ENCODE data around the gene NRL.

Gene NRL

GRCh38 chr14:24114532-24115421 is at the start of gene NRL, which contains the start of gene DCAF11:
Gene NRL (minus strand): TSS chr14:24114949. CDS start chr14:24082848, 32,101 bp downstream.
Gene DCAF11 (plus strand): TSS chr14:24114777. CDS start chr14:24115595, 818 bp downstream.
- peak; percentile 99 for DNase-seq (ENCODE audit: low spot score)

GRCh38 chr14:24162093-24162492 is 47.3 kb upstream of the NRL start:
- DNase-seq (ENCODE audit: low spot score): no peak

DNA sequence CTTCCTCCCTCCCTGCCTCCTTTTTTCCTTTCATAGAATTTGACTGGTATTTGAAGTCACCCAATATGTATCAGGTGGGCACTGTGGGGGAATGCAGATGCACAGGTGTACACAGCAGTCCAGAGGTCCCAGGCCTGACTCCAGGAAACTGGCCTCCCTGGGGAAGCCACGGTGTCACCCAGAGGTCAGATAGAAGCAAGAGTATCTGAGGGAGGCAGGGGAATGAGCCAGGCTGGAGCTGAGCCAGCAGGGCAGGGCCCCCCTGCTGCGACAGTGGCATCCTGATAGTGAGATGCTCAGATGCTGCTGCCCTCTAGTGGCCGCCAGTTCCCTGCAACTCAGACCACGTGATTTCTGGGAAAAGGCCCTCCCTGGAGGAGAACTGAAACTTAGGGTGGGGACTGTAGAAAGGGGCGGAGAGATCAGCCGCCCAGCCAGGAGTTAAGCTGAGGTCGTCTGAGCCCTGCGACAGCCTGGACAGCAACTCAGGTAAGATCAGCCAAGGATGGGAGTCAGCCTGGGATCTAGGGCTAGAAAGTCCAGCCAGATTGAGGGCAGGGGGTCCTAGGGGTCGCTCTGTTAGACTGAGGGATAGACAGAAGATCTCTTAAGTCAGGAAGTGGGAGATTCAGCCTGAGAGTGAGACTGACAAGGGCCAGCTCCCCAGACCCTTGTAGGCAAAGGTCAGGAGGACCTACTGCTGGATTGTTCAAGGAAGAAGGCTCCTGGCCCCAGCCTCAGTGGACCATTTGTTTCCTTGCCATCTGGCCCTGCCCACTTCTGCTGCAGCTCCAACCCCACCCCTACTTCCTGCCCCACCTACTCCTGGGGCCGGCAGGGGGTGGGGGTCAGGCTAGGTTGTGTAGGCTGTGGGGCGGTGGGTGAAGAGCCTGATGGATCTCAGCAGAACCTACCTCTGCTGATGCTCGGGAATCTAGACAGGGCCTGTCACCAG is 46.4 kb upstream of the NRL start, which contains the start of gene IRF9:
Gene IRF9, plus strand, starts transcription at position 416 of the 955 bp plus-strand sequence. CDS start 880 bp downstream, outside the sequence.
- DNase-seq (ENCODE audit: low spot score): peak; percentile 97

DNA sequence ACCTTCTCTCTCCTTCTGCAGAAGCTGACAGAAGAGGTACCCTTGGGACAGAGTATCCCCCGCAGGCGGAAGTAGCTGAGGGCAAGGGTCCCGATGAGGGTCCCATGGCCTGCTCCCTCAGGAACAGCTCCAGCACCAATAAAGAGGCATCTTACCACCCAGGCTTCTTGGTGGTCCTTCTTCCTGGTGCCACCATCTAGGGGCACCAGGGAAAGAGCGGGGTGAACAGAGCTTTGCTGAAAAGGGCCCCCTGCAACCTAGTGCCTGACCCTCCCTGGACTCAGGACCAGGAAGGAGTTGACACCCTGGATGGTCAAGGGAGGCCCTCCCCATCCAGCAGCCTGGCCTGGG is 45.7 kb upstream of the NRL start:
- no peak for DNase-seq (ENCODE audit: low spot score)

DNA sequence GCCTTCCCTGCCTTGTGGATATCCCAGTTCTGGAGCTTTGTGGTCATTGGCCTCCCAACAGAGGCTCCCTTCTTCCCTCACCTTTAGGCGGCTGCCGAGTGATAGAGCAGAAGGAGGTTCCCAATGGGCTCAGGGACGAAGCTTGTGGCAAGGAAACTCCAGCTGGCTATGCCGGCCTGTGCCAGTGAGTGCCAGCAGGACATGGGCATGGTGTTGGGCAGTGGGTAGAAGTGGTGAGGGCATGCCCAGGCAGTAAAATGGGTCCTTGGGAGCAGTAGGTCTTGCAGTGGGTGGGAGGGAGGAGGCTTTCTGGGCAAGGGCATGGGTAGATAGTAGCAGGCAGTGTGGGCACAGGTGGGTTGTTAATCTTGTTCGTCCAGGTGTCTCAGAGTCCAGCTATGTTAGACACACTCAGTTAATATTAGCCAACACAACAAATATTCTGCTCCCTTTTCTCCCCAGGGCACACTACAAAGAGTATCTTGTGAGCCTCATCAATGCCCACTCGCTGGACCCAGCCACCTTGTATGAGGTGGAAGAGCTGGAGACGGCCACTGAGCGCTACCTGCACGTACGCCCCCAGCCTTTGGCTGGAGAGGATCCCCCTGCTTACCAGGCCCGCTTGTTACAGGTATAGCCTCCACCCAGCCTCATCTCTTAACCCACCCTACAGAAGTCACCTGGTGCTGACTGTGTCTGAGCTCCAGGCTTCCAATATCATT is 45.2 kb upstream of the NRL start:
- DNase-seq (ENCODE audit: low spot score): no peak

GRCh38 chr14:24157331-24157730 is 42.6 kb upstream of the NRL start:
- no peak for DNase-seq (ENCODE audit: low spot score)

- no peak for DNase-seq (ENCODE audit: low spot score)
Measured at GRCh38 chr14:24156840-24157239, 42.1 kb upstream of the NRL start.

DNA sequence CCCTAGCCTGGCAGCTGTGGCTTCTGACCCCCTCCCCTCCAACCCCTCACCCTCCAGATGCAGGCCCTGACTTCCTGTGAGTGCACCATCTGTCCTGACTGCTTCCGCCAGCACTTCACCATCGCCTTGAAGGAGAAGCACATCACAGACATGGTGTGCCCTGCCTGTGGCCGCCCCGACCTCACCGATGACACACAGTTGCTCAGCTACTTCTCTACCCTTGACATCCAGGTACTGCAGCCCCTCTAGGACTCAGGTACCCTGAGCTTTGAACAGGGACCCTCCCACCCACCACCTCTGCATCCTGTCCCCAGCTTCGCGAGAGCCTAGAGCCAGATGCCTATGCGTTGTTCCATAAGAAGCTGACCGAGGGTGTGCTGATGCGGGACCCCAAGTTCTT is 40.4 kb upstream of the NRL start:
- no peak for DNase-seq (ENCODE audit: low spot score)

DNA sequence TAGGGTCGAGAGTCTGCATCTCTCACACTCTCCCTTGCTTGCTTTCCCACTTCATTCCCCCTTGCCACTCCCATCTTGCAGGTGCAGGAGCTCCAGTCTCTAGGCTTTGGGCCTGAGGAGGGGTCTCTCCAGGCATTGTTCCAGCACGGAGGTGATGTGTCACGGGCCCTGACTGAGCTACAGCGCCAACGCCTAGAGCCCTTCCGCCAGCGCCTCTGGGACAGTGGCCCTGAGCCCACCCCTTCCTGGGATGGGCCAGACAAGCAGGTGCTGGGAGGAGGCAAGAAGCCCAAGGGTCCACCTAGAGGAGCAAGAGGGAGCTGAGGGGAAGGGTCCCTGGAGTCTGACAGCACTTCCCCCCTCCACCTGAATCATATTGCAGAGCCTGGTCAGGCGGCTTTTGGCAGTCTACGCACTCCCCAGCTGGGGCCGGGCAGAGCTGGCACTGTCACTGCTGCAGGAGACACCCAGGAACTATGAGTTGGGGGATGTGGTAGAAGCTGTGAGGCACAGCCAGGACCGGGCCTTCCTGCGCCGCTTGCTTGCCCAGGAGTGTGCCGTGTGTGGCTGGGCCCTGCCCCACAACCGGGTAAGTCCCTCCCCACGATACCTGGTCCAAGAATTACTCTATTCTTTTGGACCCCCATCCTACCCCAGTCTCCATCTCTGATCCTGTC is 36.8 kb upstream of the NRL start:
- no peak for DNase-seq (ENCODE audit: low spot score)

DNA sequence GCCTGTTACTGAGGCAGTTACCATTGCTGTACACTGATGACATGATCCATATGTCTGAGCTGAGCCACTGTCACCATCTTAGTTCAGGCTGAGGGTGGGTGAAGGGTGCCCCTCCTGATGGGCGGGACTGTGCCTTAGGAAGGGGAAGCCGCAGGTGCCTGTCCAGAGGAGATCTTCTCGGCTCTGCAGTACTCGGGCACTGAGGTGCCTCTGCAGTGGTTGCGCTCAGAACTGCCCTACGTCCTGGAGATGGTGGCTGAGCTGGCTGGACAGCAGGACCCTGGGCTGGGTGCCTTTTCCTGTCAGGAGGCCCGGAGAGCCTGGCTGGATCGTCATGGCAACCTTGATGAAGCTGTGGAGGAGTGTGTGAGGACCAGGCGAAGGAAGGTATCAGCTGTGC is 36.2 kb upstream of the NRL start:
- DNase-seq (ENCODE audit: low spot score): no peak

GRCh38 chr14:24150567-24150966 is 35.8 kb upstream of the NRL start:
- no peak for DNase-seq (ENCODE audit: low spot score)

- DNase-seq (ENCODE audit: low spot score): no peak
Measured at GRCh38 chr14:24150061-24150460, 35.3 kb upstream of the NRL start.

- no peak for DNase-seq (ENCODE audit: low spot score)
Measured at GRCh38 chr14:24149302-24149969, 34.7 kb upstream of the NRL start.

DNA sequence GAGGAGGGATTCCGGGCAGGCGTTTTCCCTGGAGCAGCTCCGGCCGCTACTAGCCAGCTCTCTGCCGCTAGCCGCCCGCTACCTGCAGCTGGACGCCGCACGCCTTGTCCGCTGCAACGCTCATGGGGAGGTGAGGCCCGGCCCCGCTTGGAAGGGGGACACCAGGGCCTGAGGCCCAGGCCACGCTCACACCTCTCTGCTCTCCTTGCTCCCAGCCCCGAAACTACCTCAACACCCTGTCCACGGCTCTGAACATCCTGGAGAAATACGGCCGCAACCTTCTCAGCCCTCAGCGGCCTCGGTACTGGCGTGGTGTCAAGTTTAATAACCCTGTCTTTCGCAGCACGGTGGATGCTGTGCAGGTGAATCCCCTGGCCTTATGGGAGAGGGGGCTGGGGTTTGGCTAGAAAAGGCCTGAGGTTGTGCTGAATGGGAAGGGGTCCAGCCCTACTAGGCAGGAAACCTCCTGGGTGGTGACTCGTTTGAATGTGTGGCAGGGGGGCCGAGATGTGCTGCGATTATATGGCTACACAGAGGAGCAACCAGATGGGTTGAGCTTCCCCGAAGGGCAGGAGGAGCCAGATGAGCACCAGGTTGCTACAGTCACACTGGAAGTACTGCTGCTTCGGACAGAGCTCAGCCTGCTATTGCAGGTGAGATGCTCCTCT is 33.1 kb upstream of the NRL start:
- DNase-seq (ENCODE audit: low spot score): no peak

- DNase-seq (ENCODE audit: low spot score): peak; percentile 96
Measured at GRCh38 chr14:24146978-24147760, 32.4 kb upstream of the NRL start, which contains the start of gene RNF31. Gene RNF31 (plus strand): TSS chr14:24147498. CDS start chr14:24147699, 201 bp downstream.

DNA sequence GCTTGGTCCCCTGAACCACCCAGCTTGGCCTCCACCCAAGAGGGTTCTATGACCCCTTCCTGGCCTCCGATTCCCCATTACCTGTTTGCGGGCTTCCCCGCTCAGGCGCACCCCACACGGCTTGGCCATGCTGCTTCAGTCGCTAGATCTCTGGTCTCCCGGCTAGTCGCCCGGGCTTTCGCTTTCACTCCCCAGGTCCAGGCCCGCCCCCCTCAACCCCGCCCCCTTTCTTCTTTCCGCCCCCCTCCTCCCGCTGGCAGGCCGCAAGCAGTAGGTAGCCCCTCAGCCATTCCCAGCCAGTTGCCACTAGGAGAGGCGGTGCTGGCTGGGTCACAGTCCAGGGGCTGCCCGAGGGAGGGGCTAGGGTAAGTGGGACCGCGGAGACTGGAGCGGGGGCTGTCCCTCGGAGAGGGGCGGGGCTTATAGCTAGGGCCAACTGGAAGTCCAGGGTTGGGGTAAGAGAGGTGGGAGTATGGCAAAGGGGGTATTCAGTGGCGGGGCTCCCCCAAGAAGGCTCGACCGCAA is 31.8 kb upstream of the NRL start, which contains the start of gene PSME2:
Gene PSME2, minus strand, starts transcription at position 158 of the 525 bp plus-strand sequence. Its CDS starts 29 bp downstream, at position 129.
- peak; percentile 98 for DNase-seq (ENCODE audit: low spot score)

DNA sequence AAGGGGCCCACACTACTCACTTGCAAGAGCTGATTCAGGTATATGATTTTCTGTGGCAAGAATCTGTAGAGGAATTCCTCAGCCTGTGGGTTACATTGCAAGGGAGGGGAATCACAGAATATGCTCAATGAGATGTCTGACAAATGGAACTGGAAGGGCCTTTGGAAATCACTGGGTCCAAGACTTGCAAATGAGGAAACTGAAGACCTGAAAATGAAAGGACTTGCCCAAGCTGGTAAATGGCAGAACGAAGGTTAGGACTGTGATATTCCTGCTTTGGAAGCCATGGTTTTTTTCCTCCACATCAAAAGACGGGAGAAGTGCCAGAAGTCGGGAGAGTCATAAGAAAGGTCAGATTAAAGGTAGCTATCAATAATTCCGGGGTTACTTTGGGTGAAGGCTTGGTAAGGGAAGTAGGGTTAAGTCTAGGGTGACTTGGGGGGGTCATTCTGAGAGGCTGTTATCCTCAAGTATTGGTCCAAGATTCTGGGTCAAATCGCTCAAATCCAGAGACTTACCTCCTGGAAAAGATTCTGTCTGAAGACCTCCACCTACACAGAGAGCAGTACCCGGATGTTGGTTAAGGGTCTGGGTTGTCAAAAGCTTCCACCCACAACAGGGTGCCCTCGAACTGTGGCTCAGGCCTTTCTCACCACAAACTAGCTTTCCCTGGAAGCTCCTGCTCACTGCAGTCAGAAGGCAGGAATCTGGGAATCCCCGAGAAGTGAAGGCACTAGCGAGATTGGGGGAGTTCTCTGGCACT is 31.1 kb upstream of the NRL start:
- DNase-seq (ENCODE audit: low spot score): no peak

GRCh38 chr14:24145219-24145618 is 30.5 kb upstream of the NRL start:
- DNase-seq (ENCODE audit: low spot score): no peak
